Measurements from ENCODE around the gene CASTOR2.
"Not testable (repeated sequence)": the region's sequence is repeated elsewhere in the genome, so short reads cannot be mapped to it uniquely, and the experiment has no call there.

The CASTOR2 gene

DNA sequence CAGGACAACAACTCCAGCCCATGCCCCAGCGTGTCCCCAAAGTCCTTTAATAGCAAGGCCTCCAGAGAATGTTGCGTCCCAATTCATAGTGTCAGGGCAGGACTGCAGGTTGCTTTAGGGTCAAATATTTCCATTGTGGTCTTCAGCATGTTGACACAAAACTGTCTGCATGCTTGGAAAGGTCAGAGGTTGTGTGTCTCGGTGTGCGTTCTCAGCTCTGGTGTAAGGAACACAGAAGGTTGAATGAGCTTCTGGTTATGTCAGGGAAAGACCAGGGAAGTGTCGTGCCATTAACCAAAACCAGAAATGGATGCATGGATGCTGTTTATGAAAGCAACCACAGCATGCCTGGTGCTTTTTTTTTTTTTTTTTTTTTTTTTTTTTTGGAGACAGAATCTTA lies 31.9 kb downstream of the CASTOR2 start:
- not testable (repeated sequence) for DNase-seq

DNA sequence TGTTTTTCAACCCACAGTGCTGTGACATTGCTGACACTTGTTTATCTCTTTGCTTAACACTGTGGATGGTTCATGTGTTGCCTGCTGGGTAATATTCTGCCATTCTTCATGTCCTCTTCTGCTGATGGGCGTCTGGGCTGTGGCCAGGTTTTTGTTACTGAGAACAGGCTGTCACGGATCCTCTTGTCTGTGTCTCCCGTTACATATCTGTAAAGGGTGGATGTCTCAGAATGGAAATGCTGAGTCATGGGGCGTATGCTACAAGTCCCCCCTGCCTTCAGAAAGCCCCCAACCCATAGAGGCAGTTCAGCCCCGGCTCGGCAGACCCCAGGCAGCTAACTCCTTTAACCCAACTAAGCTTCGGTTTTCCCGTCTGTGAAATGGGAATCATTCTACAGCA lies 33.3 kb downstream of the CASTOR2 start:
- DNase-seq = not testable (repeated sequence)

DNA sequence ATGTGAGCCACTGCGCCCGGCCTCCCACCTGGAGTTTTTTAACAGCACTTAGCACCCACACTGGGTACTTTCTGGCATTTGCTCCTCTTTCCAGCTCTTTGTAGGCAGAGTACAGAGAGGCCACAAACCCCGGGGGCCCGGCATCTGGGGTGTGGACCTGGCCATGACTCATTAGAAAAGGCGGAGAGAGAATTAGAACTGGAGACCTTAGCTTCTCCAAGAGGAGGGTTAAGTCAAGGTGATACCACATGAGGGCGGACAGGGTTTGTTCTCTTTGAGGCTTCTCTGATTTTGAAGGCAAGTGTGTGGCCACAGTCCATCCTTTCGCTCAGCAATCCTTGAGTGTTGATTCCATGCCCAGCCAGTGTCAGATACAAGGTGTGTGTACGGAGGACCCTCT lies 36.9 kb downstream of the CASTOR2 start:
- not testable (repeated sequence) for DNase-seq

DNA sequence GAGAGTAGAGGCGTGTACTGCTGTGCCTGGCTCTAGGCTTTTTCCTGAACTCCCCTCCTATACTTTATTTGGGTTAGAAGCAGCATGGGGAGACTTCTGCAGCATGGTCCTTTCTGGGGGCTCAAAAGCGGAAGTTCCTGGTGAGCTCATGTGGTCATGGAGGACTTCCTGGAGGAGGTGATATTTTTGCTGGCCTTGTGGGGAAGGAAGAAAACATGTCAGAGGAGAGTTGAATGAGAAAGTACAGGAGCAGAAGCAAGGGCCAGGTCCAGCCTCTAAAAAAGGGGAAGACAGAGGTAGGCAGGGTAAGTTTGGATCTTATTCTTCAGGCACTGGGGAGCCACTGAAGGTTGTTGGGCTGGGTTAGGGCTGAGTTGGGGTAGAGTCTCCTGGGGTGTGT lies 45.5 kb downstream of the CASTOR2 start:
- DNase-seq = no peak

DNA sequence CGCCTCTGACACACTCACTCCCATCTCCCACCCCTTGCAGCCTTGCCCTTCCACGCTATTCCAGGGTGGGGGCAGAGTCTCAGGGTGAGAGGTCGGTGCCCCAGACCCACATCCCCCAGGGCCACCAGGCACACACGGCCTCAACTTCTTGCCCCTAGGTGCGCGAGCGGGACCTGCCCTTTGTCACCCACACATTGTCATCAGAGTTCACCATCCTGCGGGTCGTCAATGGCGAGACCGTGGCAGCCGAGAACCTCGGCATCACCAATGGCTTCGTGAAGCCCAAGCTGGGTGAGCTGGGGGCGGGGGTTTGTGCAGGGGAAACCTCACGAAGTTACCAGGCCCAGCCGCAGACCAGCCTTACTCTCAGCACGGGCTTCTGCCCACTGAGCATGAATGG lies 53.3 kb downstream of the CASTOR2 start:
- DNase-seq = no peak

DNA sequence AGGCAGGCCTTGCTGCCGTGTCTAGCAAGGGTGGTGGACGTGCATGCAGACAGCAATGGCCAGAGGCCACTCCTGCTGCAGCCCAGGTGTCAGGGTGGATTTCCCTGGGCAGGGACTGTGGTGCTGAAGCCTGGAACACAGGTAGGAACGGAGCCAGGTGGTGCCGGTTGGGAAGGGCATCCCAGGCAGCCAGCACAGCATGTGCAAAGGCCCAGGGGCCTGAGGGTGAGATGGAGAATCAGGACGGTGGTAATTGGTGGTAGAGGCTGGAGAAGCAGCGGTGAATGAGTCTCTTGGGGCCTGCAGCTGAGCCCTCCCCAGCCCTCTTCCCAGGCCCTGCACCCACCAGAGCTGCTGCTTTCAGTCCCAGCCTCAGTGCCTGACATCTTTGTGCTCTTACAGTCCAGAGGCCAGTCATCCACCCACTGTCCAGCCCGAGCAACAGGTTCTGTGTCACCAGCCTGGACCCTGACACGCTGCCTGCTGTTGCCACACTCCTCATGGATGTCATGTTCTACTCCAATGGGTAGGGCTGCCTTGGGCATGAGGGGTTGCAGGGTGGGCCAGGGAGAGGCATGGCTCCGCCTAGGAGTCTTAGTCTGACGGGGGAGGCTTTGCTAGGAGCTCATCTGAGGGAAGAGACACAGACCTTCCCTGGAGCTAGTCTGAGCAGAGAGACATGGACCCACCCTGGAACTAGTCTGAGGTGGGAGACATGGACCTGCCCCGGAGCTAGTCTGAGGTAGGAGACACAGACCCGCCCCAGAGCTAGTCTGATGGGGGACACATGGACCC lies 54.3 kb downstream of the CASTOR2 start:
- DNase-seq = no peak

DNA sequence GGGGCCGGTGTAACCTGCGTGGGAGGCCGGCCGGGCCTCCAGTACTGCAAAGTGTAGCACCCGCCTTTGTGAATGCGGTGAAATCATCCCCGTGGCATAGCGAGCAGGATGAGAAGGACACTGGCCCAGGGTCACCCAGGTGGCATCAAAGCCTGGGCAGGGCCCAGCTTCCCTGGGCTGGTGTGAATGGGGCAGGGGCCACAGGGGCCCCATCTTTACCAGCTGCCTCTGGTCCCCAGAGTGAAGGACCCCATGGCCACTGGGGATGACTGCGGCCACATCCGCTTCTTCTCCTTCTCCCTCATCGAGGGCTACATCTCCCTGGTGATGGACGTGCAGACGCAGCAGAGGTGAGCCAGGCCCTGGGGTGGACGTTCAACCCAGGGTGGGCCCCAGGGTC lies 55.3 kb downstream of the CASTOR2 start:
- DNase-seq = no peak

DNA sequence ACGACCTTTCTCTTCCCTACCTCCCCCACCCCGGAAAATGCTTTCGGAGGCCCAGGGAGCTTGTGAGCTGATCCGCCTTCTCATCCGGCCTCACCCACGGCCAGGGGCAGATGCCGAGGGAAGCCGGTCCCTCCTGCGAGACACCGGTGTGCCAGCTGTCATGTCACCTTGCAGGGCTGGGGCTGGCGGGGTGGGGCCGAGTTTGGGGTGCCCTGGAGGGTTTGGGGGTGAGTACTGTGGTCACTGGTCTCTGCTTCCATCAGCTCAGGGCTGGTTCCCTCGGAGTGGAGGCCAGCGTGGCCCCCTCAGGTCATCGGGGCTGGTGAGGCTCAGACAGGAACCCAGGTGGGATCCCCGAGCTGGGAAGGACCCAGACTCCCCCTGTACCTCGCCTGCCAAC lies 60.4 kb downstream of the CASTOR2 start:
- DNase-seq = no peak

DNA sequence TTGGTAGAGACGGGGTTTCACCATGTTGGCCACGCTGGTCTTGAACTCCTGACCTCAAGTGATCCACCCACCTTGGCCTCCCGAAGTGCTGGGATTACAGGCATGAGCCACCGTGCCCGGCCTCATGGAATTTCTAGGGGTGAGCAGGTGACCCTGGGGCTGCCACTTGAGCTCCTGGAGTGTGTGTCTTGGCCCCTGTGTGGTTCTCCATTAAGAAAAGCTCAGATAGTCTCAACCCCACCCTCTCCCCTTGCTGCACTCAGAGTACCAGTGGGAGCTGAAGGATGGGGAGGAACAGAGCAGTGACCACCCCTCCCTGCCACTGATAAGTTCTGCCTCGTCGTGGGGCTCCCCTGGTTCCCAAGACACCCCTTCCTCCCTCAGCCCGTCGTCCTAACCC lies 63.8 kb downstream of the CASTOR2 start:
- no peak for DNase-seq

DNA sequence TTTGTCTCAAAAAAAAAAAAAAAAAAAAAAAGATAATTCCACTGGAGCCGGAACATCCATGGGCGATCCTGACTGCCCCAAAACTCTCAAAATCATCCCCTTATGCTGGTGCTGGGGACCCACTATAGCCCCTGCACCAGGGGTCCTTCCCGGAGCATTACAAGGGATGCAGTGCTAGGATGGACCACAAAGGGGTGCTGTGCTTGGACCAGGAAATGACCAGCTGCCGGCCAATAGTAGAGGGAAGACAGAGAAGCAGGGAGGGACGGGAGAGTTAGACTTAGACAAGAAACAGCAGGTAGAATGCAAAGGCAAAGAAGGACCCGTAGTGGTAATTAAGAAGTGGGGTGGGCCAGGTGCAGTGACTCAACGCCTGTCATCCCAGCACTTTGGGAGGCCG lies 68.6 kb downstream of the CASTOR2 start:
- no peak for DNase-seq

DNA sequence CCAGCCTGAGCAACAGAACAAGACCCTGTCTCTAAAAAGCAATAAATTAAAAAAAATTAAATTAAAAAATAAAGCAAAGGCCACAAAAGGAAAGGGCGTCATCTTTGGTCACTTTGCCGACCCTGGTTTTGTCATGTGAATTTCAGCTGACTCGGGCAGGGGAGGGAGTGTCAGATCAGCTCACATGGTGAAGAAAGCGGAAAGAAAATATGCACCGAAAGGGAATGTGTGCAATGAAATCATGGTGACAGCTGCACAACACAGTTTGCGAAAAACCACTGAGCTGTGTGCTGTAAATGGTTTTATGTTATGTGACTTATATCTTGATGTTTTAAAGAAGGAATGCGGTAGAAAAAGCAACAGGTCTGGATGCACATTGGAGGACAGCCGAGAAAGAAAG lies 69.3 kb downstream of the CASTOR2 start:
- no peak for DNase-seq

DNA sequence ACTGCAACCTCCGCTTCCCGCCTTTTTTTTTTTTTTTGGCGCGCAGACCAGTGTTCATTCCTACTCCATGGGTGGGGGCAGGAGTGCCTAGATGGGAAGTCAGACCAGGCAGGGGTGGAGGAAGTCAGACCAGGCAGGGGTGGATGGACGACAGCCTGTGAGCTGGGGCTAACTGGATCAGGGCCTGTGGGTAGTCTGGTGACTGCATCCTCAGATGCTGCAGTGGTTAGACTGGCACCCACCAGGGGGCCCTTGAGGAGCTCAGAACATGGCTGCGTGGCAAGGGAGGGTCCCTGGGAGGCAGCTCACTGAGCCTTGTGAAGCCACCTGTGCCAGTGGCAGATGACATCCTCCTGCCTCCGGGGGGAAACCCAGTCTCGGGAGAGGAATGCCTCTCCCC lies 74.0 kb downstream of the CASTOR2 start:
- no peak for DNase-seq

DNA sequence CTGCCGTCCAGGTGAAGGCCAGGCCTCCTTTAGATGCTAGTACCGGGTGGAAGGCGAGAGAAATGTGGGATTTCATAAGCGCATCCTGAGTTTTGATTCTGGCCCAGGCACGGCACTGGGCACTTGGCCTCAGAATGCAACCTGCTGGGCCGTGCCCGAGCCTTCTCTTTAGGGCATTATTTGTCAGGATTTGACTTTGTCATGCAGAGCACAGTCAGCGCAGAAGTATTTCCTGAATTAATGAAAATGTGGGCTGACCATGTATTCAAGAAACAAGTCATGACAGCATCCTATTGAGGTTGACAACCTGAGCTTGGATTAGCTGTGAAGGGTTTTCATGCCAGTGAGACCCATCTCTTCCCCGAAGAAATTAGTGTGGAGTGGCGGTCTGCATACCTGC lies 74.7 kb downstream of the CASTOR2 start:
- no peak for DNase-seq

DNA sequence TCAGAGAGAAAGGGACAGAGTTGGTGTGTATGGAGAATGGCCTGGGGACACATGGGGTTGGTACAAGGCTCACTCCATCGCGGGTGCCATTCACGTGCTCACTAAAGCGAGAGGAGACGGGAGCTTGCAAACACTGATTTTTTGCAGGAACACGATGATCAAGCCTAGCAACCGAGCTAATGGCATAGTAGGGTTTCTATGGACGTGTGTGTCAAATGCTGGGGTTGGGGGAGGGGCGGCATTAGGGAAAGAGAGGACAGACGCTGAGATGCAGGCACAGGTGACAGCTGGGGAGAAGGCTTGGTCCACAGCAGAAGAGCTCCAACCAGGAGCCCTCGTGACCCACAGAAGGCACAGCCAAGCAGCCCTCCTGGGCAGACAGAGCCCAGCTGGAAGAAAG lies 75.2 kb downstream of the CASTOR2 start:
- DNase-seq = no peak

DNA sequence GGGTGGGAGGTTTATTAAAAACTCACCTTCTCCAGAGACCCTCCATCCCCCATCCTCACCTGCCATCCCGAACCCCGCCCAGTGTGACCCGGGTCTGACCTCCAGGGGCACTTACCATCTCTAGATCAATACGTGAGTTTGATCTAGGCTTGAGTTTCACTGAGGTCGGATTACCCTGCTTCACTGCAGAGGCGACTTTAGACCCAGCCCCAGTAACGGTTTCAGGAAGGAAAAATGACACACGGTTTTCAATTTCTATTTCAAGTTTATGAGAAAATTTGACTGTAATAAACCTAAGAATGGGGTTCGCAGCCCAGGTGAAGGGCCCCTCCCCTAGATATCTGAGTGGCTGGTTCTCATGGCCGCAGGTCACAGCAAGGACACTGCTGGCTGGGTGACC lies 76.0 kb downstream of the CASTOR2 start:
- DNase-seq = no peak

DNA sequence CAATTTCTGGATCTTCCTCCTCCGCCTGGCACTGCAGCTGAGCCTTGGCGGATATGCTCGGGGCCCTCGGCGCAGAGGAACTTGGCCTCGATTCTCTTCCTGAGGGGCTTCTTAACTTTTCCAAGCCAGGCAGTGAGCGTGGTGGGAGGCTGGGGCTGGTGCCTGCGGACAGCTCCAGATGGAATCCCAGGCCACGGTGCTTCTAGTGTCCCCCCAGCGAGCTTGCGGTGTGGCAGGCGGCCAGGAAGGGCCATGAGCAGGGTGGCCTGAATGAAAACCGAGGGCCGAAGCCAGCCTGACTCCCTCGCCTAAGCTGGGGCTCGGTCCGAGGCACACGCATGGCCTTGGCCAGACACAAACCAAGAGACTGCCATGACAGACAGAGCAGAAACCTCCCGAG lies 77.8 kb downstream of the CASTOR2 start:
- DNase-seq = no peak

DNA sequence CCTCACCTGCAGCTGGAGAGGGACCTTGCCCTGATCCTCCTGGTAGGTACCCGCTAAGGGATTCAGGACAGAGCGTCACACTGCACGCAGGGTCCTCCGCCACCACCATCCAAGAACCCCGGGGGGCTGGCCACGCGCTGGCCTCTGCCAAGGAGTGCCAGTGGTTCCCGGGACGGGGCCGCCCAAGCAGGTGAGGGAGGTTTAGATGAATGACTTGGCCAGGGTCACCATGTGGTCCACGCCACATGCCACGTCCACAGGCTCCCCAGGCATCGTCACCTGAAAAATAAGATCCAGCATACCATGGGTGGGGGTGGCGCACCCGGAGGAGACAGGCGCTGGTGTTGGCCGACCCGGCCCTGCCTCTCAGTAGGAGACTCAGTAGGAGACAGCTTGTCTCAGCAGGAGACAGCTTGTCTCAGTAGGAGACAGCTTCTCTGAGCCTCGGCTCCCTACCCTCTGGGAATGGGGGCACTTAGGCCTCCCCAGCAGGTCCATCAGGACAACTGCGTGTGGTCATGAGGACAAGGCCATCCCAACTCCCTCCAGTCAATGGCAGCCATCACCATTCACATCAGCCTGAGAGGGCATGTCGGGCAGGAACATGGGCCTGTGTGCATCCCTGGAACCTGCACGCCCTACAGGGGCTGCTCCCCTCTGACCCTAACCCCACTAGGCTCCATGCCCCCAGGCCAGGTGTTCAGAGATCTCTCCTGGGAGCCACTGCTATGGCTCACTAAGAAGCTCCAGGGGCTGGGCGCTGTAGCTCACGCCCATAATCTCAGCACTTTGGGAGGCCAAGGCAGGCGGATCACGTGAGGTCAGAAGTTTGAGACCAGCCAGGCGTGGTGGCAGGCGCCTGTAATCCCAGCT lies 78.6 kb downstream of the CASTOR2 start:
- no peak for DNase-seq

DNA sequence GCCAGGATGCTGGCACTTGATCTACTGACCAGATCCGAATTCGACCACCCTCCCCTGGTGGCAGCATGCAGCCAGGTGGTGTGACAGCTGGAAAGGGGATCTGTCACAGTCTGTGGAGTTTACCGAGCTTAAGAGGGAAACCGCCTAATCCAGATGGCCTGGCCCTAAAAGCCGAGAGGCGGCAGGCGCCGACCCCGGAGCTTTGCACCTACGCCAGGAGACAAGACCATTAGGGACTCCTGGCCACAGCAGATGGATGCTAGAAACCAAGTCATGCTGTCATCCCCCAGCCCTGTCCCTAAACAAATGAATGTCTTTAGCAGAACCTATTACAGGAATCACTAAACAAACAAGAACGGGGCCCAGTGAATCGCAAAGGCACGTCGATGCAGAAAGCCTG lies 81.4 kb downstream of the CASTOR2 start:
- DNase-seq = no peak

DNA sequence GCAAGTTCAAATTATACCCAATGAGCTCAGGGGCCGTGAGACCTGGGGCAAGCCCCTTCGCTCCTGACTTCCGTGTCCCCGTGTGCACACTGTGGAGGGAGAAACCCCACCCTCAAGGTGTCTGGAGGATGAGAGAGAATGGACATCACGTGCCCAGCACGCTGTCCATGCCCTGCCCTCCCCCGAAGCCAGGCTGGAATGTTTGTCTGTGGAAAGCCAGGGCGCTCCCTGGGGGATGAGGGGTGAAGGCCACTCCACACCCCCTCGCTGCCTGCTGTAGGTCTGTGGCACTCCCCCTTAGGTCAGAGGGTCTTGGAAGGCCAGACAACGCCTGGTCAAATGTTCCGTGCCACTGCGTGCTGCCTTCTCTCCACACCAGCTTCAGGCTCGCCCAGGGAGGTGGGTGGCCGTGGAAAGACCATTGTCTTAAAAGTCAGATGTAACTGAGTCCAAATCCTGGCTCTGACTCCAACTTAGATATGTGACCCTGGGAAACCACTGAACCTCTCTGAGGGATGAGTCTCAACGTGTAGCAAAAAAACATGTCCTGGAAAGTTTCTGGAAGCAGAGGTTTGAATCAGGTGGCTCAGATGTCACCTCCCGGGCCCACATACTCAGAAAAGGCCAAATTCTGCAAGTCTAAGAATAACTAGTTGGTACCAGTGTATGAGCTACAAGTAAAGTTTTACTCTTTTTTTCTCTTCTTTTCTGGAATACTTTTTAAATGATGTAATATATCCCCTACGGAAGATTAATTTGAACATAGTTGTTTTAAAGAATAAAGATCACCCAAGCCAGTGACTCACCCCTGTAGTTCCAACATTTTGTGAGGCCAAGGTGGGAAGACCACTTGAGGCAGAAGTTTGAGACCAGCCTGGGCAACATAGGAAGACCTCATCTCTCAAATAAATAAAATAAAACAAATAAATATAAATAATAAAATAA lies 84.2 kb downstream of the CASTOR2 start:
- DNase-seq = no peak

DNA sequence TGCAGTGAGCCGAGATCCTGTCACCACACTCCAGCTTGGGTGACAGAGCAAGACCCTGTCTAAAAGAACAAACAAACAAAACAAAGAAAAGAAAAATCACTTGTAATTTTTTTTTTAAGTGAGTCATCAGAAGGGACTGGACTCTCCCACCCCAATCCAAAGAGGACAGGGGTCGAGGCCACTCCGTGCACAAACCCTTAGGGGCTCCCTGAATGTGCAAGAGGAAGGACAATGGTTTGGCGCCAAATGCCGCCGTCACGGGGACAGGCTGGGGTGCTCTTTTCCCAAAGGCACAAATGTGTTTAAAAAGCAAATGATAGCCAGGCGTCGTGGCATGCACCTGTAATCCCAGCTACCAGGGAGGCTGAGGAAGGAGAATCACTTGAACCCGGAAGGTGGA lies 85.3 kb downstream of the CASTOR2 start:
- DNase-seq = no peak

DNA sequence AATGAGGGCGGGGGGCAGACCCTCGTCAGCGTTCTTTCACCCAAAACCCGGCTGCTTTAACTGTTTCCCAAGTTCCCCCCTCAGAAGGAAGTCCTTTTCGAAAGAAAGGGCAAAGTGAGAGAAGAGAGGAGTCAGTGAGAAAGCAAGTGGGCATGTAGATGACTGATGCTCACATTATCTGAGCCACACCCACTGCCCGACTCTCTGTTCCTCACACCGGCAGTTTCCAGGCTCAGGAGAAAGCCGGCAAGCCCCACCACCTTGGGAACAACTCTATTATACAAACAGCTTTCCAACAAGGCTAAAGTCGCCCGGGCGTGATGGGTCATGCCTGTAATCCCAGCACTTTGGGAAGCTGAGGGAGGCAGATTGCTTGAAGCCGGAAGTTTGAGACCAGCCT lies 86.0 kb downstream of the CASTOR2 start:
- DNase-seq = no peak

DNA sequence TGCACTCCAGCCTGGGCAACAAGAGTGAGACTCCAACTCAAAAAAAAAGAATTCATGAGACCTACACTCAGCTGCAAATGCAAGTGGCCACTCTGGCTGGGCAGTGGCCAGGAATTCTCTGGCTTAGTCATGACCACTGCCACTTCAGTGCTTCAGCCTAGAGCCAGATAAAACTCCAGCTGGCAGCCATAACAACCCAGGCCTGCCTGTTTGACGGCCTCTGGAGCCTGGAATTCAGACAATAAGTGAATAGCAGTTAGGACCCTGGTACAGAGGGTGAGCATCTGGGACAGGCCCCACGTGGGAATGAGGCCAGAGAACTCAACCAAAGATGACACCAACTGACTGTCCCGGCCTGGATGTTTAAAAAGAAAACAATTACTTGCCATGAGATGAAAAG lies 90.2 kb downstream of the CASTOR2 start:
- no peak for DNase-seq

DNA sequence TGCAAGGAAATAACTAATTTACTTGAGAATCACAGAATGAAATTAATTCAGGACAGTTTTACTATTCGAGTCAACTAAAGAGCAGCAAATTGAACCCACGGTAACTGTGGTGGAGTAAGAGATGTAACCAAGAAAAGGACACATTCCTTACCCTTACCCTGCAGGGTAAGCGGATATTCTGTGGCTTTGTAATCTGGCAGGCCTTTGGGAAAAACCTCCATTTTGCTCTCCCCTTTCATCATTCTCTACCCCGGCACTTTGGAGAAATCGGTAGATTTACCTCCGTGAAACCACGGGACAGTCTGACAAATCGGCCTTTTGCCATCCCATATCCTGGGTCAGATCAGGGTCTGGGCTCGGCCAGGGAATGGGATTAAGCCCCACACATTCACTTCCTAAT lies 90.7 kb downstream of the CASTOR2 start:
- no peak for DNase-seq
